Stimulated activated CD4-positive, alpha-beta T cell treated with anti-CD3 and anti-CD28 coated beads, TNF-alpha, amount 100 ng/mL, for 1 hour (primary cell): ENCODE data around the gene ZNF160.
"Not testable (repeated sequence)": the region's sequence is repeated elsewhere in the genome, so short reads cannot be mapped to it uniquely, and the experiment has no call there.

Experiments used
- DNase-seq, 3 donors: peaks; one replicate each; pipeline ENCODE4 v3.0.0-alpha.2; 2020; ENCODE audit warnings: low read depth in 3 of 3, low spot score in 1 of 3

The ZNF160 gene

DNA sequence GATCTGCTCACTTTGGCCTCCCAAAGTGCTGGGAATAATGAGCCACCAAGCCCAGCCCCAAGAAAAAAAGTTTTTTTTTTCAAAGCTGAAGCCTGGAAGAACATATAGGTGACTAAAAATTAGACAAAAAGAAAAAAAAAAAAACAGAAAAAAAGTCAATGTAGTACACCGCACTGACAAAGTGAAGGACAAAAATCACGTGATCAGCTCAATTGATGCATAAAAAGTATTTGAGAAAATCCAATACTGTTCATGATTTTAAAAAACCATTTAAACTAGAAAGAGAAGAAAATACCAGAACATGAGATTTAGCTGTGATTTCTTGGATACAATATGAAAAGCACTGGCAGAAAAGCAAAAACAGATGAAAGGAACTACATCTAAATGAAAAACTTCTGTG lies 69.2 kb downstream of the ZNF160 start:
- DNase-seq, result no peak

- DNase-seq, result not testable (repeated sequence)
Measured at GRCh38 chr19:53028306-53028705, 74.9 kb downstream of the ZNF160 start.

DNA sequence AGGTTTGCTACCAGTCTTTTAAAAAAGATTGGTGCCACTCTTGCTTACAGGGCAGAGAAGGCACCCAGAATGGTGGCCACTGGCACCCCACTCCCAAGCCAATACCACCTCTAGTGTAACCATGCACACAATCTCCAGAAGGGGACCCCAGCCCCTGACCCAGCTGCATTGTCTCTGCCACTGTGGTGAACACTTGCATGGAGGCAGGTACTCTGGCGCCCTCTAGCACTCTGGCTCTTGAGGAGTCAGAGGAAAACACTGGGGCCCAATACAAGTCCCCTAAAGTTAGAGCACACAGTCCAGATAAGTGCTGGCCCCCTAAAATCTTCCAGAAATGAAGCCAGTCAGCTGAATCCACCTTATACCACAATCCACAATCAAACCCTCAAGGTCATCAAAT lies 83.5 kb downstream of the ZNF160 start:
- DNase-seq, result no peak
